Measurements from ENCODE around the gene MAPRE3. TPM values are rescaled to one million over a fixed set of nuclear protein-coding genes. Genes with fewer than 3 reads are reported as not detected.

The MAPRE3 gene
- total and polyA plus RNA-seq, 2 donors (not counting 3 experiments of a cell fraction or from before 2014, with no cell fraction given): 4.4 to 6.1 TPM

GRCh38 chr2:27014771-27015433, 44.5 kb downstream of the MAPRE3 start:
- H3K4me1 ChIP-seq (ENCODE audit: control insufficient read depth, extremely low read depth, insufficient read depth, low read length): peaks cover 14% of the 10 kb centered on the region
- H3K9me3 ChIP-seq (replicated peaks; ENCODE audit: control insufficient read depth, insufficient read depth, low read length): no peaks in the 10 kb centered on the region
- no peaks in the 10 kb centered on the region for H3K36me3 ChIP-seq (ENCODE audit: control insufficient read depth in 2 of 2, extremely low read depth in 1 of 2, insufficient read depth in 2 of 2, low read length in 2 of 2)
- POLR2A ChIA-PET: no interaction called here
- no peak for FAIRE-seq
- no peak overlapping the region for H3K4me2 ChIP-seq (ENCODE audit: insufficient read depth, low read length)
- H3K9ac ChIP-seq (replicated peaks; ENCODE audit: extremely low read depth, insufficient read depth, low read length): no peak overlapping the region
- dilution Hi-C loops (cut with MboI; ENCODE audit: extremely low pct_ligation_motif_present, low sequenced_read_pairs): no loop called here
- no peak for TF ChIP-seq POLR2A (IDR thresholded peaks at IDR 0.05; ENCODE audit: low read depth, low read length)
- TF ChIP-seq, protein P1, sequence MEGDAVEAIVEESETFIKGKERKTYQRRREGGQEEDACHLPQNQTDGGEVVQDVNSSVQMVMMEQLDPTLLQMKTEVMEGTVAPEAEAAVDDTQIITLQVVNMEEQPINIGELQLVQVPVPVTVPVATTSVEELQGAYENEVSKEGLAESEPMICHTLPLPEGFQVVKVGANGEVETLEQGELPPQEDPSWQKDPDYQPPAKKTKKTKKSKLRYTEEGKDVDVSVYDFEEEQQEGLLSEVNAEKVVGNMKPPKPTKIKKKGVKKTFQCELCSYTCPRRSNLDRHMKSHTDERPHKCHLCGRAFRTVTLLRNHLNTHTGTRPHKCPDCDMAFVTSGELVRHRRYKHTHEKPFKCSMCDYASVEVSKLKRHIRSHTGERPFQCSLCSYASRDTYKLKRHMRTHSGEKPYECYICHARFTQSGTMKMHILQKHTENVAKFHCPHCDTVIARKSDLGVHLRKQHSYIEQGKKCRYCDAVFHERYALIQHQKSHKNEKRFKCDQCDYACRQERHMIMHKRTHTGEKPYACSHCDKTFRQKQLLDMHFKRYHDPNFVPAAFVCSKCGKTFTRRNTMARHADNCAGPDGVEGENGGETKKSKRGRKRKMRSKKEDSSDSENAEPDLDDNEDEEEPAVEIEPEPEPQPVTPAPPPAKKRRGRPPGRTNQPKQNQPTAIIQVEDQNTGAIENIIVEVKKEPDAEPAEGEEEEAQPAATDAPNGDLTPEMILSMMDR (IDR thresholded peaks at IDR 0.05; ENCODE audit: extremely low read depth in 1 of 2, insufficient read depth in 1 of 2, low read depth in 1 of 2, low read length in 2 of 2): no peak
- no peak for TF ChIP-seq POLR2AphosphoS5 (IDR thresholded peaks at IDR 0.05; ENCODE audit: insufficient read depth, low read depth, low read length)
- TF ChIP-seq JUN (IDR thresholded peaks at IDR 0.05; ENCODE audit: borderline replicate concordance, insufficient read depth, insufficient read length, low read depth): no peak
- no peak for TF ChIP-seq GATA2 (IDR thresholded peaks at IDR 0.05; ENCODE audit: insufficient read depth, insufficient read length, low read depth, low read length)
- TF ChIP-seq MYC (IDR thresholded peaks at IDR 0.05; ENCODE audit: low read depth, low read length): no peak
- no peak for TF ChIP-seq FOS (IDR thresholded peaks at IDR 0.05; ENCODE audit: borderline replicate concordance, insufficient read depth, low read length)
- no peak for TF ChIP-seq EZH2 (IDR thresholded peaks at IDR 0.05; ENCODE audit: borderline replicate concordance, low read depth, low read length, severe bottlenecking)
- TF ChIP-seq MAX (IDR thresholded peaks at IDR 0.05; ENCODE audit: insufficient read depth, insufficient read length): no peak
- no peak overlapping the region for H3K4me3 ChIP-seq (replicated peaks in 1 of 3; ENCODE audit: insufficient read depth in 1 of 3, low read depth in 1 of 3, low read length in 3 of 3)
- BruUV-seq (replicated peaks): no TSS peak
- intact Hi-C loops (cut with micrococcal nuclease): no loop called here
- H3K27me3 ChIP-seq (ENCODE audit: control insufficient read depth in 2 of 2, insufficient read depth in 2 of 2, low read length in 2 of 2): no peaks in the 10 kb centered on the region
- H3K9me1 ChIP-seq (replicated peaks; ENCODE audit: control insufficient read depth, extremely low read depth, insufficient read depth, low read length): no peaks in the 10 kb centered on the region
- CTCF ChIA-PET: interaction anchor here (1.1 to 6.0 kb wide), 8 partner anchors 9 to 161 kb away, joined by 3 to 355 read pairs (median 12); partner anchors contain the start of gene KHK
- H2AFZ ChIP-seq (ENCODE audit: low read depth, low read length): no peak overlapping the region
- no peaks in the 10 kb centered on the region for H3K79me2 ChIP-seq (ENCODE audit: control insufficient read depth, insufficient read depth, low read length)
- no peaks in the 10 kb centered on the region for H4K20me1 ChIP-seq (replicated peaks; ENCODE audit: control insufficient read depth, extremely low read depth, insufficient read depth, low read length)
- no peak for DNase-seq (ENCODE audit: low read depth, low spot score)
- no peak overlapping the region for H3K27ac ChIP-seq (ENCODE audit: insufficient read depth, low read depth, low read length)

Measured in endothelial cell of umbilical vein (primary cell).